ENCODE measurements around the gene TNN.

The TNN gene

GRCh38 chr1:175147569-175147968 lies 79.9 kb downstream of the TNN start:
- DNase-seq, result no peak

DNA sequence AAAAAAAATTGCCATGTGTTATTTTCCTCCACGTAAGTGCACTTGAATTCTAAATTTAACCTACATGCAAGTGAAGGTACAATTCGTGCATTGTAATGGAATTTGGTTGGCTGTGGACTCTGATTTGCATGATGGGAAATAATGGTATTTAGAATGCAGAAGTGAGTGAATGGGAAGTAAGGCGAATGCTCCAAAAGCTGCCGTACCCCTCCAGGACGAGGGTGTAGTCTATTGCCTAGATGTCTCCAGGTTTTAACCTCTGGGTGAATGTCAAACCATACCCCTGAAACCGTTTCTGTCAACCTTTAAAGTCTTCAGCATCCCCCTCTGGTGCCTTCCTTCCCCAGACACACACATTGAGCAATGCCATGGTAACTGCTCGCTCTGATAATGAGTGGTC lies 80.4 kb downstream of the TNN start:
- no peak for DNase-seq

DNA sequence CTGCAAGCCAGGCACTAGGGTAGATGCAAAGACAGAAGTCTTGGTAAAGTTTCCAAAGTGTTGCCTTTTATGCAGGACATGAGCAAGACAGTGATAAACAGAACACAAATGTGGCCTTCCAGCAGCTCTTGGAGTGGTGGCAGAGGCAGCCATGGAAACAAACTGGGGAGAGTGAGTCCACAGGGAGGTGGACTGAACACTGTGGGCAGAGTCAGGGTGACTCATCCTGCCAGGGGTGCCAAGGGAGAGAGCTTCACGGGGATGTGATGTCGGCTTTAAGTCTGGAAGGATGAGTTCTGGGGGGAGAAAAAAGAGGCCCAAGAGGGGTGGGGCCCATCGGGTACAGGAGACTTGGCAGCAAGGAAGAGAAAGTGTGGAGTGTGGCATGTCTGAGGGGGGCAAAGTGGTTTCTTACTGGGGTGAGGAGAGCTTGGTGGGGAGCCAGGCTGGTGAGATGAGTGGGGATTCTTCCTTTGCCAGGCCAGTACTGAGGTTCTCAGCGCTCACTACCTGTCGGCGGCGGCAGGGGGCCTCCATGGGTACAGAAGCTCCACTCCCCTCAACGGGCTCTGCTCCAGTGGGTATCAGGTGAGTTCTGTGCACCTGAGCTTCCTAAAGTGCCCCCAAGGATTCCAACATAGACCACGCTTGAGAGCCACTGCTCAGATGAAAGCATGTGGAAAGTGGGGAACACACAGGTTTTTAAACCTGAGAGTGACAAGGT lies 83.1 kb downstream of the TNN start:
- DNase-seq, result no peak

DNA sequence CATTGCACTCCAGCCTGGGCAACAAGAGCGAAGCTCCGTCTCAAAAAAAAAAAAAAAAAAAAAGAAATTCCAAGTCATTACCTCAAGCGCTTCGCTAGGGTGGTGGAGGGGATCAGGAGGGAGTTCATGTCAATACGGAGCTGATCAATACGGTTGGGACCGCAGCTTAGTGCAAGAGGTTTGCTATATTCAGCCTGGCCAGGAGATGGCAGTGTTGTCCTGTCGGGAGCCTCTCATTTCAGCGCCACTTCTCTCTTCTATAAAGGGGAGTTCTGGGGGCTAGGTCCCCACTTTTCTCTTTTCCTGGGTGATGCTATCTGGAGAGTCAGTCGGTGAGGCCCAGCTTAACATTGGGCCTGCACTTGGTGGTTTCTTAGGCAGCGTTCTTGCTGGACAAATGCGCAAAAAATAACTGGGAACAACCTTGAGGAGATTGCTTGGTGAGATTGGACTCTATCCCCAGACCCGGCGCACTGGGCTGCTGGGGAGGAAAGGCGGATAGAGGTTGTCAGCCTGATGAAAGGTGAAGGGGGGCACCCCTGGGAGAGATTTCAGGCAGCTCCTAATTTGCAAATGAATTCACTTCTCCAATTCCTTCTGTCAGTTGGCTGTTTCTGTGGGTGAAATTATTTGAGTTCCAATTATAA lies 84.5 kb downstream of the TNN start:
- peak; percentile 64 for DNase-seq

DNA sequence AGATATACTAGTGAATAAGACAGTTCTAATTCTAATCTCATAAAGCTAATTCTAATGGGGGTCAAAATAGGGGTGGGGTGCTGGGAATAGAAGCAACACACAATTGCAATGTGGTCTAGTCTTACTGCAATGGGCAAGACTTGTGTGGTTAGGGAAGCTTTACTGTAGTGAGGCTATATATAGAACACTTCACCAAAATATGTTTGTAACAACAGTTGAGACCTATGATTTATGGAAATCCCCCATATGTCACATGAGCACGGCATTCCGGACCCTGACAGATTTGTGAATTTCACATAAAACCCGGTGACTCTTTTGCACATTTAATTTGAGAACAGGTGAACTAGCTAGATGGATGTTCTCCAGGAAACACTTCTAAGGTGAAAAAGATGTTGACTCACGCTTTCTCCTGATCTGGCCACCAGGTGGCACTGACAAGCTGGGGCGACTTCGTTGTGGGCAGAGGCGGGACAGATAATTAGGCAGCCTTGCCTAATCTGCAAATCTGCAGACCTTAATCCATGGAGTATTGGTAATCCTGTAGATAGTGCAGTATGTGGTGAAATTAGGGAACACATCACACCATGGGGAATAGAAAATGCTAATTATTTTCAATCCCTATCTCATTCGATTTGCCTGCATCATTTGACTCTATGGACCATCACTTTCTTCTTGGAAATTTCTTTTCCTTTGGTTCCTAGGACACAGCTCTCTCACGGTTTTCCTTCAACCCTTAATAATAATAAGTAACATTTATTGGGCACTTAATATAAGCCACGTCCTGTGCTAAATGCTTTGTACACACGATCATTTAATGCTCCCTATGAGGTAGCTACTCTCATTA lies 87.2 kb downstream of the TNN start:
- peak; percentile 62 for DNase-seq

GRCh38 chr1:175155473-175155856 lies 87.8 kb downstream of the TNN start:
- no peak for DNase-seq

GRCh38 chr1:175155936-175156335 lies 88.3 kb downstream of the TNN start:
- DNase-seq, result no peak

- no peak for DNase-seq
Measured at GRCh38 chr1:175157200-175157599, 89.6 kb downstream of the TNN start.

DNA sequence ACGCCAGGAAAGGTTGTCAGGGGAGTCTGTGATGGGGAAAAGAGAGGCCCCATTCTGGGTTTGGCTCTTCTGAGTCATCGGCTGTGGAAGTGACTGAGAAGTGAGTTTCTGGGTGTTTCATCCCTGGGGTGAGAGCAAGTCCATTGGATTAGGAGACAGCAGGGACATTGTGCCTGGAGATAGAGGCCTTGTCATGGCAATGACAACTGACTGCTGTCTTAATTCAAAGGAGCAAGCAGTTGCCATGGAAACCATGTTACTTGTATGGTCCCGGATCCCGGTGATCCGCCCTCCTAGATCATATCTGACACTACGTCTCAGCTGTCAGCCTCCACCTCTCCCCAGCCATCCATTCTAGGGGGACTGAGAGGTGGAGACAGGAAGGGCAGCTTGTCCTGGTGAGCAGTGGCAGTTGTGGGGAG lies 90.5 kb downstream of the TNN start:
- DNase-seq, result no peak

DNA sequence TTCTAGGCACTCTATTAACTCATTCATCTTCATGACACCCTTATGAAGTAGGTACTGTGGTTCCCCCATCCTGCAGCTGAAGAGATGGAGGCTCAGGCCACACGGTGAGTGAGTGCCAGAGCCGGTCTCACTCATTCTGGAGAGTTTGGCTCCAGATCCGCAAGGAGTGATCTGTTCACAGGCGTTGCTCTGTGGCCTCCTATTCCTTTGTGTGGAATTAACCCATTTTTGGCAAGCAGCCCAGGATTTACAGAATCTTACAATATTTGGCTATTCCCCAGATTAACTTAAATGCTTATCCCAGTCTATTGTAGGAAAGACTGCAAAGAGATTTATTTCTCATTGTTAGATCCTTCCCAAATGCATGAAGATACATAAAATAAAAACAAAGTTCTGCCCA lies 95.3 kb downstream of the TNN start:
- no peak for DNase-seq

- DNase-seq, result no peak
Measured at GRCh38 chr1:175163702-175164101, 96.1 kb downstream of the TNN start.

DNA sequence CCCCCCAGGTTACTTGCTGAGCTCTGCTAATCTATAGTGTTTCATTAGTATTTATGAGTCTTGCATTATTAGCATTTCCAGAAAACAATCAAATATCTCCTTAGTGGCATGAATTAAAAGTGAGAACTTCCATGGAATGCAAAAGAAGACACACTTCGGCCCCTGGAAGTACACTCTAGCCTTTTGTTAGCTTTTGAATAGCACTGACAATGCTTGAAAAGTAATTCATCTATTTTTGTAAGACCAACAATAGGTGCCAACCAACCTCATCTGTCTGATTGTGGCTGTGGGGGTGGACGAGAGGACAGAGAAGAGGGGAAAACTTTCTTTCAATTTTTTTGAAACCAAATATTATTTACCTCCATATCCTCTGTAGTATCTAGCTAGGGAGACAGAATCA lies 97.1 kb downstream of the TNN start:
- DNase-seq, result no peak

GRCh38 chr1:175166746-175167145 lies 99.1 kb downstream of the TNN start:
- no peak for DNase-seq

DNA sequence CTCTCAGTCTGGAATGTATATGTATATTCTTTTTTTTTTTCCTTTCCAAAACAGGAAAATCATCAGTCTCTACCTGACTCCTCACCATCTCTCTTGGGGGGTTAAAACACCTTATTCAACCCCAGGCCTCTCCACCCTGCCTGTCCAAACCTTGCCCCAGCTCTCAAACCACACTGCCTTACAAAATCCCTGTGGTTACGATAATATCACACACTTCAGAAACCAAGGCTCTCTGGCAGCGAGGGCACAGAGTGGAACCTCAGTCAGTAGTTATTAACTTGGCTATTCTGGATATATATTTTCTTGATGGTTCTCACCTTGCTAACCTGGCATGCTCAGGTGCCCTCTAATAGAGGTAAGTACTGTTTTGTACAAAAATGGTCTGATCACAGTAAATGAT lies 100.2 kb downstream of the TNN start:
- no peak for DNase-seq

- DNase-seq, result no peak
Measured at GRCh38 chr1:175168782-175169181, 101.1 kb downstream of the TNN start.

- no peak for DNase-seq
Measured at GRCh38 chr1:175169286-175170018, 101.8 kb downstream of the TNN start.

DNA sequence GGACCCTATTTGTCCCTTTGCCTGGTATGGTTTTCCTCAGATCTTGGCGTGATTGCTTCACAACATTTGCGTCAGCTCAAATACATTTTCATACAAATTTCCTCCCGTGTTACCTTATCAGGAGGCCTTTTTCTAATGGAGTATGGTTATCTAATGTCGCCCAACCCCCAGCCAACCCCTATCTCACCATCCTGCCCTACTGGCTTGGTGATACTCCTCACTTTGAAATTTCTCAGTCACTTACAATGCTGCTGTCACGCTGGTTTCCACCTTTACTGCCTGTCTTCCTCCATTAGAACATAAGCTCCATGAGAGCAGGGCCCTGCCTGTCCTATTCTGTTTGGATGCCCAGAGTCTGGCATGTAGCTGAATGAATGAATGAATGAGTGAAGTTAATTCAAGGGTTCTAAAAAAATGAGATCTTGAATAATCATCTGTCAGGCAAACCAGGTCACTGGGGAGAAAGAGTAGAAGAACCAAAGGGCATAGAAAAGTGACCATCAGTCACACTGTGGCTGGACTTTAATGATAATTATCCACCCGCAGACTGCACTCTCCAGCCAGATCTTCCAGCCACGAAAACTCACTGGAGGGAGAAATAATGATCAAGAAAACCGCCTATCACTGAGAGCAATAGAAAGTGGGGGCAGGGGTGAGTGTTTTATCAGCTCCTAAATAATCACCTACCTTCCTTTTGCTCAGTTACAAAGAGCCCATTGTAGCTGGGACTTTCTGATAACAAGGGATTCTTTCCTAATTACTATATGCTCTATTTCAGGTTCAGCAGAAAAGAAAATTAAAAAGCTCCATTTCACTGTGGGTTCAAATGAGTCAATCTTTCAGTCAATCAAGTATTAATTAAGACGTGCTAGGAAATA lies 103.6 kb downstream of the TNN start:
- DNase-seq, result no peak

- DNase-seq, result no peak
Measured at GRCh38 chr1:175172503-175172902, 104.9 kb downstream of the TNN start.

GRCh38 chr1:175173531-175173930 lies 105.9 kb downstream of the TNN start:
- no peak for DNase-seq

DNA sequence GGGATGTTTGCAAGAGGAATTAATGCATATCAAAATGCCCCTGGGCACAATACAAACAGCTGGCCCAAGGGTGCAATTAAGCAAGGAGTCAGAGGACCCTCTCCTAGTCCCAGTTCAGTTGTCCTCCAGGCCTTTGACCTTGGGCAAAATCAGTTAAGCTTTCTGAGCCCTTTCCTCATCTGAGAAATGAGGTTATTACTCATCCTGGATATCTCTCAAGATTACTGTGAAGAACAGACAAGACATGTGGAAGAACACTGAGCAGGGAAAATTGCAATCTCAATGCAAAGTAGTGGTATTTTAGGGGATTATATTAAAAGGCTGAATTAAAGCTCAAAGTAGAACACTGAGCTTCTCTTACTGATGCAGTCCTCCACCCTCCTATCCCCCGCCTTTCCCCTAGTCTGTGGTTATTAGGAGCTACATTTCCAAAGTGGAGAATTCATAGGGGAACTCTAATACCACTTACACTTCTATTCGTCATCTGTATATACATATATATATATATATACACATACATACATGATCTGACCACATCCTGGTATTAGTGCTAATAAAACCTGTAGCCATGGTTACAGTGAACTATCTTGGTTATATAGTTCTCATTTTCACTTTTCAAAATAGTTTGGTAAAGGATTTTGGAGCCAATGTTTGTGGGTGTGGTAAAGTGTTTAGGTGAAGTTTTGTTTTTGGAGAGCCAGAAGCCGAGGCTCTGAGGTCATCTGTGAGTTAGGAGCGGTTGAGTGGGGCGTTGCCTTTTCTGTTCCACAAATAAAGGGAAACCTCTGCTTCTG lies 106.9 kb downstream of the TNN start:
- no peak for DNase-seq

GRCh38 chr1:175176246-175176645 lies 108.6 kb downstream of the TNN start:
- no peak for DNase-seq

Data from stimulated activated naive CD4-positive, alpha-beta T cell treated with Interleukin-2 at 50 U/mL for 16 hours (primary cell).